ENCODE results near the gene CTNNA2.

Gene CTNNA2

DNA sequence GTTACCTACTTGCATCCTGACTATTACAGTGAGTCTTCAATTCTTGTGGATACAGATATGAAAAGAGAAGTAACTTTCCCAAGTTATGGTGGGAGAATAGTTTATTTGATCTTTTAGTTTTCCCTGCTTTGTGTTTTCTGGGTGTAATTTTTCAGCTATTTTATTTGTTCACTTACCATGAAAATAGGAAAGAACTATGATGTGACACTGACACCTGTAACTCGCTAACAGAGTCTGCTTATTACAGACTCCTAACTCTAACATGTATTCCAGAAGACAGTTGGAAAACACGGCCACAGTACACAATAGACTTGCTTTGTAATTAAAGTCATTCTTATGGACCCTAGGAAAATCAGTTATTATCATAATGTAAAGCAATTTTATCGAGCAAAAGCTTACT lies 468.5 kb downstream of the CTNNA2 start:
- DNase-seq (ENCODE audit: low read depth in 2 of 2), result no peak

DNA sequence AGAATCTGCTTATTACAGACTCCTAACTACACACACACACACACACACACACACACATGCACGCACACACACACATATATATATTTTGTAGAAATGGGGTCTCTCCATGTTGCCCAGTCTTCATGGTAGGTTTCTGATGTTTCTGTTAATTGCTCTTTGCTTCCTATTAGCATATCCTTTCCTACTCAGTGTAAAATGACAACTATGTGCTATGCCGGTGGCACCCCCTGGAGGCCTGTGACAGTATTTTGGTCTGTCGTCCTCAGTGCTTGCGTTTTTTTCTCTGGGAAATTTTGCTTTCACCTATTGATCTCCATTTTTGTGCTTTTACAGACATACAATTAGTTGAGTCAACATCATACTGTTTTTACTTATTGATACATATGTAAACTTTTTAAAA lies 469.6 kb downstream of the CTNNA2 start:
- no peak for DNase-seq (ENCODE audit: low read depth in 2 of 2)

DNA sequence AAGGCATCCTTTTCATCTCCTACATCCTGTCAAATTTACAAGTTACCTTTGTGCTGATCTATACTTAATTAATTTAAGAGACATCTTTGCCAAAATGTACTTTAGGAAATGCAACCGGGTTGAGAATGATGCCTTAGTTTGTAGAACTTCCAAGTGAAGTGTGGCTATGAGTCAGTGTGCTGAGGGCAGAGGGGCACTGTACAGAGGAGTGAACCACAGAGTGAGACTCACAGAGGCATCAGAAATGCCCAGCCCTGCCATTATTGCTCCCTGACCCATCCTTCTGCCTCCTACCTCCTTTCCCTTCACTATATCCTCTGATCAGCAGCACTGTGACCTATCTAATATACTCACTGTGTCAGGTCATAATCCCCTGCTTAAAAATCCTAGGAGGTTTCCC lies 471.6 kb downstream of the CTNNA2 start:
- no peak for DNase-seq (ENCODE audit: low read depth in 2 of 2)

DNA sequence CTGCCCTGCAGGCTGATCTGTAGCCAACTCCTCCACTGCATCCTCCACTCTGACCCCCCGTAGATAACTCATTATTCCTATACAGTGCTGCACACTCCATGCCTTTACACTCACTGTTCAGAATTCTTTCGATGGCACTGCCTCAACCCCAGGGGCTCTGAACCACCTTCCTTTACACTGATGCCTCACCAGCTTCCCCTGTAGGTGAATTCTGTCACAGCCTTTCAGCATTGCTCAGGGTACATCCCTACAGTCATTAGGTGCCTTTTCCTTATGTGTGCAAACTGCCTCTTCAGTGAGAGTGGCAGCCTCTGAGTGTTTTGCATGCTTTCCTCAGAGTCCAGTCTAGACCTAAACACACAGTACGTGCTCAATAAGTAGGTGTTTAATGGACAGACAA lies 472.3 kb downstream of the CTNNA2 start:
- DNase-seq (ENCODE audit: low read depth in 2 of 2), result no peak

DNA sequence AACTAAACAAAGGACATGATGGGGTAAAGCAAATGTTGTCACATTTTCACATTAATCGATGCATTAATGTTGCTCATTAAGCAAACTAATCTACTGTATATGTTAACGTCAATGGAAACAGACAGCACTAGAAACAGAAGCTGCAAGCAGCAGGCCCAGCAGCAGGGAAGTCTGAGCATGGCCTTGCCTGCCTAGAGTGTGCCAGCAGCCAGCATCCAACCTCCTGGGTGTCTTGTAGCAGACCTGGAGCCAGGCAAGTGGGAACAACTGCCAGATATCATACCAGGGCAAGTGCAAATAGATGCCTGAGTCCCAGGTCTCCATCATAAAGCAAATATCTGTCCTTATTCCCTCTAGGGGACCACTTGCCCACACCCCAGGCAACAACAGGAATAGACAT lies 472.7 kb downstream of the CTNNA2 start:
- DNase-seq (ENCODE audit: low read depth in 2 of 2), result no peak

DNA sequence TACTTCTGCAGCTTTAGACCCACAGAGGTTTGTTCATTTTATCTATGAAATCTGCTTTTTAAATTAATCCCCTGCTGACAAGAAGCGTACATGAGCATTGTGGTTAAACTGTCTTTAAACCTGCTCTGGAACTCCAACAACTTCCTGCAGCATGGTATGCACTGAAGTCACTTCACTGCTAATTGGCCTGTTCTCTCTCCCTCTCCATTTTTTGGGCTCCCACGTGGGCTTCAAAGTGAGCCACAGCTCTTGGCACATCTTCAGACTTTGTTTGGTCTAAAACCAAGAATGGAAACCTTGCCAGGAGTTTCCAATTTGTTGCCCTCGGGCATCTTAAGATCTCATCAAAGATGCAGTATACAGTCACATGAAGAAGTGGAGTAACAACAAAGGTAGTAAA lies 480.3 kb downstream of the CTNNA2 start:
- no peak for DNase-seq (ENCODE audit: low read depth in 2 of 2)

DNA sequence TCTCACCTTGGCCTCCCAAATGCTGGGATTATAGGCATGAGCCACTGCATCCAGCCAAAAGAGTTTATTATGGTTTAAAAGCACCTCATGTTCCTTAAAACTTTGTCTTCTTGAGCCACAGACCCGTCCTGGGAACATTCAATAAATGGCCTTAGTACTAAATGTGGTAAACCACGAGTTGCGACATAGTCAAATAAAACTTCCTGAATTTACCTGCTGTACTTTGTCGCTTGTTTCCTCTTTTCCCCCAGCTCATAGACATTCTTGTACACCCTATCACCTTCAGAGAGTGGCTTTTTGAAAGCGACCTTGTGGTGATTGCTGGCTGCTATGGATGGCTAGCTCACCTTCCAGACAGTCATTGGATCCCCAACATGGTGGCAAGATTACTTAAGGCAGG lies 481.3 kb downstream of the CTNNA2 start:
- no peak for DNase-seq (ENCODE audit: low read depth in 2 of 2)

DNA sequence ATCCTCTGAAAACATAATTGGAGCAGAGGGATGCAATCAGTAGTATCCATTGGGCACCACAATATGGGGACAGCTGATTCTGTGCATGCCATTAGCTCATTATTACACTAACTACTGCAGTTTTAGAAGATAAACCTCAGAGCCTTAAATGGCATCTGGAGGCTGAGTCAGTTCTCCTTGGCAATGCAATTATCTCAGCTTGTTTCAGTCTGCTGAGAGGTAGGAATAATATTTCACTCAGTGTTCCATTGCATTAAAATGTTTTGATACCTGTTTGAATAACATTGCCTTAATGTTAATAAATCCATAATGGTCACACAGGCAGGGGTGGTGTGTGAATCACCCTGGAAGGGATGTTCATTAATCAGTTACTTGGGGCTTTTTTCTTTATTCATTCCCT lies 482.1 kb downstream of the CTNNA2 start:
- DNase-seq (ENCODE audit: low read depth in 2 of 2), result no peak

DNA sequence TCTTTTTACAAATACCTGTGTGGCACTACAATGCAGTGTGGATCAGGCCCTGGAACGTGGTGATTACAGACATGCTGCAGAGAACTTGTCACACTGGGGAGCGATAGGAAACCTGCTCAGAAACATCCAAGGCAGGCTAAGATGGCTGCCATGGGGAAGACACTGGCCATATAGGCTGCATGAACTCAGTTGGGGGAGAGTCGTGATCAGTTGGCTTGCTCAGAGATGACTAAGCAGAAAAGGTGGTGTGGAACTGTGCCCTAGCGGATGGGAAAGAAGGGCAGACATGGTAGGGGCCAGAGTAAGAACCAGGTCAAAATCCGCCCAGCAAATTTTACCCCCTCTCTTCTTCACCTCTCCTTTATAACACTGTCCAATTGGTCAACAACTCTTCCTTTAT lies 483.9 kb downstream of the CTNNA2 start:
- DNase-seq (ENCODE audit: low read depth in 2 of 2), result no peak

DNA sequence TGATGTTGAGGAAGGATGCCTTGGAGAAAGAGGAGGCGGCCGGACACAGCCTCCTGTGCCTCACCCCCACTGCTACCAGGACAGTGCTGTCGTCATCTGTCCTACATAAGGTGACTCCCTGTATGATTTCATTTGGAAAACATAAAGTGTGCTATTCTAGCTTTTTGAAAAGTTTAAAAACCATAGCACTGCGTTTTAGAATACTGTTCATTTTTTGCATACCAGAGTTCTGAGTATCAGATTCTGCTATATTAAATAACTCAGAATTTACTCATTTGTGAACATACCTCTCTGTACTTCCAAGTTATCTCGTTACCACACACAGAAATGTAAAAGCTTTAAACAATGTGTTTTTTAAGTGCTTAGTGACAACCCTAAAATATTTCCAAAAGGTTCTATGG lies 488.9 kb downstream of the CTNNA2 start:
- no peak for DNase-seq (ENCODE audit: low read depth in 2 of 2)

DNA sequence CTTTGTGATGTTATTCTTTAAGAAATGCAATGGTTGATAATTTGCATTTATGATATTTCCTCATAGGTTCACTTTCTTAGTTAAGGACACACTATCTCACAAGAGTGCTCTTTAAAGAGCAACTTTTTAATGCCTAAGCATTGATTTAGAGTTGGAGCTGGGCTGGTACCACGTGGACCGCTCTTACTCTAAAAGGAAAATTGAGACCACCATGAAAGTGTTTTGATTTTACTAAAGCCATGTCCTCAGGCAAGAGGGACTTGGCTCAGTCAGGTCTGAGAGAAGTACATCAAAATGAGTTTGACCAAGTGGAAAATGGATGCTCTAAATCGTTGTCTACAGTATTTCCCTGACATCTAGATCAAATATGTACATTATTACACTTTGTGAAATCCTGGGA lies 489.3 kb downstream of the CTNNA2 start:
- no peak for DNase-seq (ENCODE audit: low read depth in 2 of 2)

DNA sequence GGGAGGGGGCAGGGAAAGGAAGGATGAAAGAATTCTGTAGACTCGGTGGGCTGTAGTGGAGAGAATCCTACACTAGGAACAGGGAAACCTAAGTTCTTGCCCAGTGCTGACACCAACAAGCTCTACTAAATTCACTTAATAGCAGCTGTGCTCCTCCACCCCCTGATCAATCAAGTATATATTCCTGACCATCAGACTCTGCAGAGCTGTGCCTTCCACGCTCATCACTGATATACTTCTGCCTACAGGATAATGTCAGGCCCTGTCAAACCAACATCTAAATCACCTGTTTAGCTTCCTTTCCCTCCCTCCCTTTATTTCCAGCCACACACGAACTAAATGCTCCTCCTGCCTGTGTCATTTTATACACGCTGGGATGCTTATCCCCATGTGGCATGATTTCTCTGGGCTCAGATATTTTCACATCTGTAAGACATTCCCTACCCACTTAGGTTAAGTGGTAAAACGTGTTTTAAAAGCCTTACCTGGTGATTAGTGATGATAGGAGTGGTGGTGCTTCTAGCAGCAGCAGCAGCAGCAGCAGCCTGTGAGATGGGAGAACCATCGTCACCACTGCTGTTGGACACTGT lies 489.8 kb downstream of the CTNNA2 start:
- no peak for DNase-seq (ENCODE audit: low read depth in 2 of 2)

DNA sequence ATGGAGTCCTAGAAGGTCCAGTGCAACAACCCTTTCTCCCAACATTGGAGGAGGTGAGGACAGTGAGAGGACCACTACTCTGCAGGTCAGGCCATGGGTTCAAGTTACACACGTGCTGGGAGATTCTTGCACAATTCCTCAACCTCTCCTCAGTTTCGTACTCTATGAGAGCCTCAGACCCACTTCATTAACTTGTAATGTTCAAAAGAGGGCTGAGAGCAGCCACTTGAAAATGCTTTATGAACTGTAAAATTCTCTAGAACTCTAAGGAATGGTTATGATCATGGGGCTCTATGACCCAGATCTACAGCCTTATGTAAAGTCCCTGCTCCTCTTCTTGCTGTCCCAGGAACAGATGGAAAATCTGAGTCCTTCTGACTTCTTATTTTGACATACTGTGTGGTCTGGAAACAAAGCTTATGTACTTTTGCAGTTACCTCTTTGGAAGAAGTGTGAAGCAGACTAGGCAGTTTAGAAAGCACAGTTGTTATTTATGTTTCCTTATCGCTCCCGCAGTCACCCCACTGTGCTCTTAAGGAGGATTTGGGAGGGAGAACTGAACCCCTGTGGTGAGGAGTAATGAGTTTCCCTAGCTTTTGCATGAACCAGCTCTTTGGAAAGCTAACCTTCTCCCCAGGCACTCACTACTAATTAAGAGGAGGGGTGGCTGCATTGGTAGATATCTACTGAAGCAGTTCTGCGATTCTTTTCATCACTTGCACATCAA lies 495.1 kb downstream of the CTNNA2 start:
- DNase-seq (ENCODE audit: low read depth in 2 of 2), result no peak

DNA sequence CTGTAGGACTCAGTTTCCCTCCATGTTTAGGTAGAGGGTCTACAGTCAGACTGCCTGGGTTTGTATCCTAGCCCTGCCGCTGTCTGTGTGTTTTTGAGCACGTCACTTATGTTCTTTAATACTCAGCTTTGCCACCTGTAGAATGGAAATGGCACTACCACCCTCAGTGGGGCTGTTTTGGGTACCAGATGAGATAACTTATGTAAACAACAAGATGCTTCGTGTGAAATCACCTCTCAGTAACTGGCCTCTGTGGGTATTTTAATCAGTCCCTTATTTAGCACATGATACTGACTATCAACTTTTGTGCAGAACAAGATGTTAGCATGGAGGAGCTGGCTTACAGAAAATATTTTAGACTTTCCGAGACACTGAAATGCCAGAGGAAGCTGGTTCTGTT lies 495.7 kb downstream of the CTNNA2 start:
- no peak for DNase-seq (ENCODE audit: low read depth in 2 of 2)

DNA sequence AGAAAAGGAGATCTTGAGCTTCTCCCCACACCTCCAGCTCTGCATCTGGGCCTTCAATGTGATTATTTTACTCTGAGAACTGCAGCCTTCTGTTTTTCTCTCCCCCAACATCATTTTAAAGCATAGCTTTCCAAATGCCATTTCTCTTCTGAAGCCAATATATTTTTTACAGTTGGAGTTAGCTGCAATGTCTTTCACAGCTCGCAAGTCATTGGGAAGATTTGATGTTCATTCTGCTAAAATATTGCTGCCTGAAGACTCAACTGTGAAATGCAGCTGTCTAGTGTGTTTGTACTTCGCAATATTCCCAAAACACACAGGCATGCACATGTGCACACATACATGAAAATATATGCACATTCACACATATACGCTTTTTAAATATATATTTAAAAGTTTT lies 496.4 kb downstream of the CTNNA2 start:
- no peak for DNase-seq (ENCODE audit: low read depth in 2 of 2)

DNA sequence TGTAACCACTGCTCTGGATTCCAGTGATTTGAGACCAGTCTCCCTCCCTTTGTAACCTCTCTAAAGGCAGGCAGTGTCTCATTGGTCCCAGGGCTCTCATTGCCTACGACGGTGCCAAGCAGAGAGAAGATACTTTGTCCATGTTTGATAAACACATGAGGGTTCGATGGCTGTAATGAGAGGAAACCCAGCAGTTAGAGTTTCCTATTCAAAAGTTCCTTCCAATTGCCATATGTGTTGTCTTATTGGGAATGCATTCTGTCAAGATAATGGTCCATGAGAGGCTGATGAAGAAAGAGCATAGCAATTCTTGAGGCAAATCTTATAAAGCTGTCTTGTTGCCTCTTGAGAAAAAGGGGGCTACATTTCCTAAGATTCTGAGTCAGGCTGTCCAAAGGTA lies 499.2 kb downstream of the CTNNA2 start:
- no peak for DNase-seq (ENCODE audit: low read depth in 2 of 2)

DNA sequence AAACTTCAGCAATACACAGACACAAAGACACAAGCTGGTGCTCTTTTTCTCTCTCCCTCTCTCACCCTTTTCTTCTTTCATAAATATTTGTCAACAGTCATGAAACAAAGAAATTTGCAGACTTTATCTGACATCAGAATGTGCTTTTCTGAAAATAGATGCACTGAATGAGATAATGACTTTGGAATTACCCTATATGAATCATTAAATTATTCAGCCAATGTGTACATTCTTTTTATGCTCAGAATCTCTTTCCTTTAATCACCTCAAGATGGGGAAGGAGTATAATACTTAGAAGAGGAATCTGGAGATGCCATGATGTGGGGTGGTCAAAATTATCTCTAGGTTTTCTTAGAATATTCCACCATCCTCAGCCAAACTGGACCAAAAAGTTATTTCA lies 501.8 kb downstream of the CTNNA2 start:
- no peak for DNase-seq (ENCODE audit: low read depth in 2 of 2)

DNA sequence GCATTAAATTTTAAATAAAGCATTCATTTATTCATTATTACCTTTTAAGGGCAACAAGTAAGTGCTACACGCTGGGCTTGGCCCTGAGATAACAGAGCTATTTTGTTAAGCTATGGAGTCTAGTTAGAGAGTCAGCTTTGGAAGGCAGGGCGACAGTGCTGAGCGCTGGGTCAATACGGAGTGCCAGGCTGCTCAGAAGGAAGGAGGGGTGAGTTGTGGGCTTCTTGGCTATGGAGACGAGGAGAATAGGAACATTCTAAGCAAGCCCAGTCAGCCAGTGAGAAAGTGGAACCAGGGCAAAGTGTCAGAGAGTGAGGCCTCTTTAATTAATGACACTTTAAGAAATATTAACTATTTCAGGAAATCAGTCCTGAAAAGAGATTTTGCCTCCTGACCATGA lies 503.3 kb downstream of the CTNNA2 start:
- DNase-seq (ENCODE audit: low read depth in 2 of 2), result no peak

DNA sequence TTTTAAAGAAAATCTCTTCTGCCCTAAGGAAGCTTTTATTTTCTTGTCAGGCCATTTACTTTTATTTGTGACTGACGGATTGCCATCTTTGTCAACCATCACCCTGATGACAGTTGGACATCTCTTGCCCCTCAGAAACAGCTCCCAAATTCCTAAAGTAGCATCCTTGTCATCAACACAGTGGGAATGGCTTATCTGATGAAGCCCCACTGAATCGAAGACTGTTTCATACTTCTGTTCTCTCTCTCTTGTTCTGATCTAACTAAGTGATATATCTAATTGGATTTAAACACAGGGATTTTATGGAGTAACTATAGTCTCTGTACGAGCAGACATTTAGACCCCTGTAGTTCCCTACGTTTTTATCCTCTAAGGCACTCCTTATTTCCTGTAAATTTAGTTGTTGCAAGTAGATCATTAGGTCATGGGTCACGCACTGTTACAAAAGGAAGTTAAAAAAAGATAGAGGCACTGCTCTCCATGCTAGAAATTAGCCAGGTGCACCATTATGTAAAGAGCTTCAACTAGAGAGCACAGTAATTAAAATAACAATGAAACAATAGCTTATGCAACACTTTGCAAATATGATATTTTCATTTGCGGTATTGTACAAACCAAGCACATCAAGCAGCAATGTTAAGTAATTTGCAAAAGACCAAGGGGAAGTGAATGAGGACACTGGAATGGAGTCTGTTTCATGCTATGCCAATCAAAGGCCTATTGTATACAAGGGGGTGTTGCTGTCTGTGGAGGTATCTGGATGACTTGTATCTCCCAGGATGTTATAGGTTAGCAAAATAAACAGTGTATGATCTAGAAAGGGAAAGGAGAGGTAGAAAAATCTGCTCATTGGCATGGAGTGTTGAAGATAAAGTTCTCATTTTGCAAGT lies 507.0 kb downstream of the CTNNA2 start:
- no peak for DNase-seq (ENCODE audit: low read depth in 2 of 2)

DNA sequence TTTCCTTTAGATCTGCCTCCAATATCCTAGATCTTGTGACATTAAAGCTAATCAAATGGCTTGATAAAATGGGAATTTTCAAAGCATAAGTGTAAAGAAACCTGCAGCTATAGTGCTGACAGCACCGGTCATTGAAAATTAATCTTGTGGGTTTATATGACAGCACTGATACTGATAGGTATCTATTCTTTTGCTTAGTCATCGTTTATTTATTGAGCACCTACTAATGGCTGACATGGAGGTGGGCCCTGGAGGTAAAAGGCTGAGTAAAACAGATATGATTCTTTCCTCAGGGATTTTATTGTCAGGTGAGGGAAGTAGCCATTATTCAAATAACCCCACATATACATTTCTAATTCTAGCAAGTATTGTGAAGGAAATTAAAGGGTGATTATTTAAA lies 509.2 kb downstream of the CTNNA2 start:
- DNase-seq (ENCODE audit: low read depth in 2 of 2), result no peak

DNA sequence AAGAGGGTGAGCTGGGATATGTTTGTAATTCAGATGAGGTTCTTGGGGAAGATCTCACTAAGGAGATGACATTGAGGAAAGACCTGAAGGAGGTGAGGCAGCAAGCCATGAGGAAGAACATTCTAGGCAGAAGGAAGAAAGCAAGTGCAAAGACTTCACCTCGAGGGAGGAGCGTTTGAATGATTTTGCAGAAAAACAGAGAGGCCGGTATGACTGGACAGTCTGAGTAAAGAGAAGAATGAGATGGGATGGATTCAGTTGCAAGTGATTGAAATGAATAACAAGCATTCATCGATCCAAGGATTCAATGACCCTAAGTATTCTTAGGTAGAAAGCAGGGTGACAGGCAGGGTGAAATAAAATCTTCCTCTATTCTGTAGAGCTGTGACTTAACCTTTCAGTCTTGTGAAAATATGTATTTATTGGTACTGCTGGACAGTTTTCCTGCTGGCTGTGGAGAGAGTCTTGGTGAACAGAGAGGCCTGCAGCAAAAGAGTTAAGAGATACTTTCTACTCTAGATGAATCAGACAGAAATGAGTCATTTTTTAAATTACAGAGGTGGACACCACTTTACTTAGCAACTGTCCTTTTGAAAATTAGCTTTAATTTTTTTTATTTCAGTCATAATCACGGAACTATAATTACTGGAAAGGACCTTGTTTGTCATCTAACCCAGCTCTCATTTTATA lies 513.3 kb downstream of the CTNNA2 start:
- no peak for DNase-seq (ENCODE audit: low read depth in 2 of 2)

DNA sequence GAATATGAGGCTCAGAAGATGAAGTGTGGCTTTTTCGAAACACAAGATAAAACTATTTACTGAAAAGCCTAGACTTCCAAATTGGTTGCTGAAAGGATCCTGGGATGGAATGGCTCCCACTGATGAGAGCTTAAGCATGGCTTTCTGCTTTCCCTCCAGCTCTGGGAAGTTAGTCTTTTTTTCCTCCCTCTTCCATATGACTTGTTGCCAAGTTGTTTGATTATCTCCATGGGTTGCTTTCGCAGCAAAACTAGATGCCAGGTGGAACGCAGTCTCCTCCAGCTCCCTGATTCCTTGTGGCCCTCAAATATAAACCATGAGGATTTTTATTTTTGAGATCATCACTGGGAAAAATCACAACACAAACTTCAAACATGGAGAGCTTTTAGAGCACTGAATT lies 515.2 kb downstream of the CTNNA2 start:
- no peak for DNase-seq (ENCODE audit: low read depth in 2 of 2)
